ENCODE results near the gene STOX2.

The STOX2 gene

GRCh38 chr4:183889190-183889589 lies 15.9 kb upstream of the STOX2 start:
- H3K79me2 ChIP-seq (ENCODE audit: control insufficient read depth, low read length) = no peaks in the 10 kb centered on the region
- H3K9me2 ChIP-seq (replicated peaks; ENCODE audit: control insufficient read depth, low read length) = no peaks in the 10 kb centered on the region
- no peaks in the 10 kb centered on the region for H3K27me3 ChIP-seq (ENCODE audit: control insufficient read depth, low read length)
- H4K20me1 ChIP-seq (ENCODE audit: control insufficient read depth, insufficient read depth, low read depth, low read length) = no peaks in the 10 kb centered on the region
- no peaks in the 10 kb centered on the region for H3K36me3 ChIP-seq (ENCODE audit: control insufficient read depth, low read length)
- no peak overlapping the region for H3K4me3 ChIP-seq (ENCODE audit: low read length)
- H3K4me1 ChIP-seq (ENCODE audit: control insufficient read depth, low read length) = no peaks in the 10 kb centered on the region
- H3F3A ChIP-seq (ENCODE audit: control insufficient read depth, insufficient read depth) = no peaks in the 10 kb centered on the region
- no peak overlapping the region for H3K4me2 ChIP-seq (ENCODE audit: low read length)
- no peak overlapping the region for H3K27ac ChIP-seq (ENCODE audit: low read depth, low read length)
- H3K9me3 ChIP-seq (ENCODE audit: control insufficient read depth, insufficient read depth, low read length) = no peaks in the 10 kb centered on the region
- no peak for TF ChIP-seq CTCF (IDR thresholded peaks at IDR 0.05; ENCODE audit: low read depth, low read length, poor library complexity, severe bottlenecking)
- no peak for TF ChIP-seq EZH2phosphoT487 (IDR thresholded peaks at IDR 0.05; ENCODE audit: borderline replicate concordance, low read length)

GRCh38 chr4:183897193-183897592 lies 7.9 kb upstream of the STOX2 start:
- TF ChIP-seq EZH2phosphoT487 (IDR thresholded peaks at IDR 0.05; ENCODE audit: borderline replicate concordance, low read length) (no peak), CTCF (IDR thresholded peaks at IDR 0.05; ENCODE audit: low read depth, low read length, poor library complexity, severe bottlenecking) (no peak)
- Histone ChIP-seq H4K20me1 (ENCODE audit: control insufficient read depth, insufficient read depth, low read depth, low read length) (no peaks in the 10 kb centered on the region), H3K4me3 (ENCODE audit: low read length) (no peak overlapping the region), H3F3A (ENCODE audit: control insufficient read depth, insufficient read depth) (no peaks in the 10 kb centered on the region), H3K36me3 (ENCODE audit: control insufficient read depth, low read length) (no peaks in the 10 kb centered on the region), H3K79me2 (ENCODE audit: control insufficient read depth, low read length) (no peaks in the 10 kb centered on the region), H3K4me2 (ENCODE audit: low read length) (no peak overlapping the region), H3K27ac (ENCODE audit: low read depth, low read length) (no peak overlapping the region), H3K4me1 (ENCODE audit: control insufficient read depth, low read length) (no peaks in the 10 kb centered on the region), H3K9me2 (replicated peaks; ENCODE audit: control insufficient read depth, low read length) (no peaks in the 10 kb centered on the region), H3K9me3 (ENCODE audit: control insufficient read depth, insufficient read depth, low read length) (no peaks in the 10 kb centered on the region), H3K27me3 (ENCODE audit: control insufficient read depth, low read length) (no peaks in the 10 kb centered on the region)

GRCh38 chr4:183898456-183898855 lies 6.7 kb upstream of the STOX2 start:
- Histone ChIP-seq H3K36me3 (ENCODE audit: control insufficient read depth, low read length) (no peaks in the 10 kb centered on the region), H3K9me3 (ENCODE audit: control insufficient read depth, insufficient read depth, low read length) (no peaks in the 10 kb centered on the region), H3K27ac (ENCODE audit: low read depth, low read length) (no peak overlapping the region), H3F3A (ENCODE audit: control insufficient read depth, insufficient read depth) (no peaks in the 10 kb centered on the region), H3K27me3 (ENCODE audit: control insufficient read depth, low read length) (no peaks in the 10 kb centered on the region), H3K79me2 (ENCODE audit: control insufficient read depth, low read length) (no peaks in the 10 kb centered on the region), H3K4me3 (ENCODE audit: low read length) (no peak overlapping the region), H3K4me2 (ENCODE audit: low read length) (no peak overlapping the region), H4K20me1 (ENCODE audit: control insufficient read depth, insufficient read depth, low read depth, low read length) (no peaks in the 10 kb centered on the region), H3K4me1 (ENCODE audit: control insufficient read depth, low read length) (no peaks in the 10 kb centered on the region), H3K9me2 (replicated peaks; ENCODE audit: control insufficient read depth, low read length) (no peaks in the 10 kb centered on the region)
- TF ChIP-seq EZH2phosphoT487 (IDR thresholded peaks at IDR 0.05; ENCODE audit: borderline replicate concordance, low read length) (no peak), CTCF (IDR thresholded peaks at IDR 0.05; ENCODE audit: low read depth, low read length, poor library complexity, severe bottlenecking) (no peak)

All from DOHH2 (cell line).